ENCODE data around the gene GRIK1.

GRIK1 gene

GRCh38 chr21:29826386-29826785 is 113.4 kb downstream of the GRIK1 start:
- DNase-seq: no peak

DNA sequence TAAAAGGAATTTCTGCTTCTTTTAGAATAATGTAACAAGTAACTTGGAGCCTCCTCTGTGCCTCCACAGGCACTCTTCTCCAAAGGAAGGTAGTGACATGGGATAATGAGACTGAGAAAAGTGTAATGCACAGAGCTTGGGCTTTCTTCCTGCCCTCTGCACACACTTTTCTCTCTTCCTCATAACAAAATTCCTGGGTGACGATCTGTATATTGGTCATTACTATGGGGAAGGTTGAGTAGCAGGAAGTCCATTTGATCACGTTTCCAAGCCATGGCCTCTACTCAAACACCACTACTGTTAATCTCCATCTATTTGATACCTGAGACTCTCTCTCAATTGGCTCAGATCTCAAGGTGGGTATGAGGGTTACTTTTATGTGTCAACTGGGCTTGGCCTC is 113.9 kb downstream of the GRIK1 start:
- DNase-seq: no peak

- DNase-seq: no peak
Observed at GRCh38 chr21:29825345-29825744, 114.5 kb downstream of the GRIK1 start.

DNA sequence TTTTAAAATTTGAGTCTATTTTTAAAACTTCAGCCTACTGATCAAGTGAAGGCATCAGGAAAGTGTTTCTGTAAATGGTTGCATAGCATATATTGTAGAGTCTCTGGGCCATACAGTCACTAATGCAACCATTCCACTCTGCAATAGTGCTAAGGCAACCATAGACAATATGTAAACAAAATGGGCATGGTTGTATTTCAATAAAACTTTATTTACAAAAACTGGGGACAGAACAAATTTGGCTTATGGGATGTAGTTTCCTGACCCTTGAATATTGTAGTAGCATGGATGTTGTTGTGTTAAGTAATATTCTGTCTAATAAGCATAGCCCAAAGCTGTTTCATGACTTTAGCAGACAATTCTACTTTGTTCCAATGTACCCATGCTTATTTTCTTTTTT is 117.7 kb downstream of the GRIK1 start:
- no peak for DNase-seq

- DNase-seq: no peak
Observed at GRCh38 chr21:29821230-29821629, 118.6 kb downstream of the GRIK1 start.

- DNase-seq: no peak
Observed at GRCh38 chr21:29819675-29820326, 120.0 kb downstream of the GRIK1 start.

GRCh38 chr21:29818383-29818921 is 121.3 kb downstream of the GRIK1 start:
- no peak for DNase-seq

- no peak for DNase-seq
Observed at GRCh38 chr21:29817450-29817849, 122.3 kb downstream of the GRIK1 start.

DNA sequence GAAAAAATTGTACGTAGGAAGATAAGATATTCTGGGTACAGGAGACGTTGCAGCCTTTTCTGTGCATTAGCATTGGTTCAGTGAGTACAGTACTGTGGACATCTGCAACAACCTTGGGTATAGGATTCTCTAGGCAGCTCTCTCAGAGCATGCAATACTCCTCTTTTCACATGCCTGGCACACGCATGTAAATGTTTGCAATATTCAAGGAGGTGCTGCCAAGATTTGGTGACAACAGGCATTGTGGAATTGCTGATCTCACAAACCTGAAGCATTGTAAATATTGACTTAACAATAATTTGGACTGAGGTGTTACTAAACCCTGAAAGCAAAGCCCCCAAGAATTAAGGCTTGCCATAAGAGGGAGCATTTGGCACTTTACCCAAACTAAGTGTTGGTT is 126.8 kb downstream of the GRIK1 start:
- no peak for DNase-seq

DNA sequence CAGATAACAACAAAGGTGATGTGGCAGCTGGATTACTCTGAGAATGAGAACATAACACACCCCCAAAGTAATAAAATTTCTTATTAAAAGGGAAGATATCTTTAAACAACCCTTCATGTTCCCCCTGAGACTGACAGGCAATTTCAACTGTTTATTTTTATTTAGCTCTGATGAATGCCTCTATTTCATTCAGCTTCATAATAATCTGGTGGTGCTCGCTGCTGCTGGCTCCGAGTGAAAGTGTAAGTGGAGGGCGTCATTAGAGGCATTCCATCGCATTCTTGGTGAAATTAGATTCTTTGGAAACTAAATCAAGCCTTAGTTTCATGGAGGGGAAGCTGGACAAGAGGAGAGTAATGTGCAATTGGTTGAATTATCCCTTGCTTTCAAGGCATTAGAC is 128.9 kb downstream of the GRIK1 start:
- DNase-seq: no peak

- DNase-seq: no peak
Observed at GRCh38 chr21:29808153-29808552, 131.6 kb downstream of the GRIK1 start.

GRCh38 chr21:29805105-29805504 is 134.7 kb downstream of the GRIK1 start:
- DNase-seq: no peak

- no peak for DNase-seq
Observed at GRCh38 chr21:29803191-29803590, 136.6 kb downstream of the GRIK1 start.

- no peak for DNase-seq
Observed at GRCh38 chr21:29801122-29801521, 138.7 kb downstream of the GRIK1 start.

DNA sequence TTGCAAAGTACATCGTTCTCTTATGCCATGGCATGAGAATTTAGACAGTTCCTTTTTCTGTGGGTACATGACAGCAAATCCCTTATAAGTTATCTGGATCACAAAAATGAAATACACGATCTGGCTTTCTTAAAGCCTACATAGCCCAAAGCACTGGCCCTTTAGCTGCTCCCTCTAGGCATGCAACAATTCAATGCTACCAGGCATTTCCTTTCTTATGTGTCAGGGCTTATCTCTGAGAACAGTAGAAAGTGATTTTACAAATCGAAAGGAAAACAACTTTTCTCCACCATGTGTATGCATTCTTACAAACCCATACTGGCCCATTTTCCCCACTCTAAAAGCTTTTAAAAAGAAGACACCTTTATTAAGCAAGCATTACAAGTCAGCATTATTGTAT is 139.7 kb downstream of the GRIK1 start:
- DNase-seq: no peak

DNA sequence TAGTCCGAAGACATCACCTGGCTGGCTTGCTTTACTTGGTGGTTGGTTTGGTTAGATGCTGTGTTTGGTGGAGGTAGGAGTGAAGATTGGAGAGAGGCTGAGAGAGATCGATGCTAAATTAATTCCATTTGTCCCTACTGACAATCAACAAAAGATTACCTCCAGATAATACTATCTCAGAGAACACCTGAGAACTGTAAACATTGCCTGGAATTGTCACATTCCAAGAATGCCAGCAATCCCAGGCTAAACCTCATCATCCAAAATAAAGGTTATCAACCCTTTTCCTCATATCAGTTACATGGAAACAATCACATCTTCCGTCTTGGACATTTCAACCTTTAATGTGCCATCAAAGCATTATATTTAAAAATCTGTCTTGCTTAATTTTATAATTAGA is 141.0 kb downstream of the GRIK1 start:
- DNase-seq: no peak

DNA sequence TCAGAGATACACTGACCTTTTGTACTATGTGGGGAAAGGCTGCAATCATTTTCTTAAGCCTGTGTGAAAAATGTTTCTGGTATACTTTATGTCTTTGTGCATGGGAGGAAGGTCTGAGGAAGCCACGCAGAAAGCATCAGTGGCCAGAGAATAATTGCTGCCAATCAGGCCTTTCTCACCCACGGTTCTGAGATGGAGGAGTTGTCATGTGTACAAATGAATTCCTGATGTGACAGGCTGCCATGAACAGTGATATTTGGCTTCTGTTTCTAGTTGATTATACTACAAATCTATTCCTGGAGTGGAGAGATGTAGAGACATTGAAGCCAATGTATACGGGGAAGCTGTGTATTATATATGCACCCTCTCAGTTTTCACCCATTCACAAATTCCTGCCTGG is 142.6 kb downstream of the GRIK1 start:
- no peak for DNase-seq

GRCh38 chr21:29793712-29794111 is 146.1 kb downstream of the GRIK1 start:
- no peak for DNase-seq

- DNase-seq: no peak
Observed at GRCh38 chr21:29789393-29789792, 150.4 kb downstream of the GRIK1 start.

DNA sequence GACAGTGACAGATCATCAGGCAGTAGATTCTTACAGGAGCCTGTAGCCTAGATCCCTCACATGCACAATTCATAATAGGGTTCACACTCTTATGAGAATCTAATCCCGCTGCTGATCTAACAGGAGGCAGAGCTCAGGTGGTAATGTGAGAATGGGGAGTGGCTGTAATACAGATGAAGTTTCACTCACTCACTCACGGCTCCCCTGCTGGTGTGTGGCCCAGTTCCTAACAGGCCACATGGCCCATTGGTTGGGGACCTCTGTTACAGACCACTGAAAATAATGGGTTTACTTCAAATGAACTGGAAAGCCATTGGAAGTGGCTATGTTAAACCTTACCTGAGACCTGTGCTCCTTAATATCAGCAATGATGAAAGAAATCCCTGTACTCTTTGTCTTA is 151.0 kb downstream of the GRIK1 start:
- DNase-seq: no peak

GRCh38 chr21:29787361-29787909 is 152.4 kb downstream of the GRIK1 start:
- DNase-seq: no peak

DNA sequence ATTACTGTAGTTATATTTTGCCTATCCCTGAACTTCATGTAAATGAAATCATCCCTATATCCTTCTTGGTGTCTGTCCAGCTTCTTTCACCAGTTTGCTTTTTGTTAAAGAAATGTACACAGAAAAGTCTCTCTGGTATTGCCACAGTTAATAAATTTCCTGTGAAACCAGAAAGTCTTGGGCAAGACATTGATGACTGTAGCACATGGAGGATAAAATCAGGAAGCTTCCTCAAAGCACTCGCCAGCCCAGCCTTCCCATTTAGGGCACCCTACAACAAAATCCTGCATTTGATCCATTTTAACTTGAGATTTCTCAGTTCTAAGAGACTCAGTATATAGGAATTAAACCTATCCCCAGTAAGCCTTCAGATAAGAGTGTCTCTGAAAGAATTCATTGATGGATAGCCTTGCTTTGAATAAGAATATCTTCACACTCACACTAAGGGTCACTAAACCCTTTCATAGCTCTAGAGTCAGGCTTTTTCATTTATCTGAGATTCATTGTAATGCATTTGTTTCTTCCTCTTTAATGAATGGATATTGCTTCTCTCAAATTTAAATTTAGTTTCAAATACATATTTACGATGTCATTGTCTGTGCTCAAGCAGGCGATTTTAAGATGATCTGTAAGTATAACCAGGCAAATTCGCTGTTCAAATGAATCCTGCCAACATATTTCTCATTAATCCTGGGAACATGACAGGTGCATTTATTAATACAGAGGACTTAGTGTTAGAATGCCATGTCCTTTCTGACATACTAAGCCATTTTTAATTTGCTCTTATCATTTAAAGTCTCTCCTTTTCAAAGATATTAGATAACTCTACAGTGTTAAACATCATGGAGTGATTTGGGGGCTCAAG is 153.1 kb downstream of the GRIK1 start:
- no peak for DNase-seq

GRCh38 chr21:29777160-29777559 is 162.6 kb downstream of the GRIK1 start:
- DNase-seq: no peak

DNA sequence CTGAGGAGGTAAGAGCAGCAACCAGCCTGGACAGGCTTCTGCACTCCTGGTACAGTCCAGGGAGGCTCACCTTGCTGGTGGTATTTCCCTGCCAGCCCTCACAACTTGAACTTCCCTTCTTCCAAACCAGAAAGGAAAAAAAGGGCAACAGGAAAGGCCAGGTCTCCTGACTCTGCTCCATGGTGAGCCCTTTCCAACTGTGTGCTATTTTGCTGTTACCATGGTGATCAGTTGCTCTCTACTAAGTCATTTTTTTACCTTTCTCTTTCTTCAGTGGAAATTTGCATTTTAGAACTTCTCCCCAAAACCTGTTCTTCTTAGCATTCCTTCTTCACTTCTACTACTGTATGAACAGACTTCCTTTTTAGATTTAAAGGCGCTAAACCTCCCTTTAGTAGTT is 164.3 kb downstream of the GRIK1 start:
- DNase-seq: no peak

All from NCI-H1436 treated with DMSO at 0.1 percent for 48 hours (cell line).